HG03196 (cell line): Measurements from ENCODE around the gene PTPRO.

ENCODE experiments used
- ATAC-seq: cut with Tn5 transposase; IDR thresholded peaks from one replicate; pipeline ENCODE4 v1.9.1; 2021; ENCODE audit not compliant: unreplicated experiment

The PTPRO gene

GRCh38 chr12:15443611-15444010, 121.3 kb downstream of the PTPRO start:
- ATAC-seq: no peak

- ATAC-seq: no peak
Observed at GRCh38 chr12:15444523-15444922, 122.2 kb downstream of the PTPRO start.

- no peak for ATAC-seq
Observed at GRCh38 chr12:15446807-15447206, 124.5 kb downstream of the PTPRO start.

- no peak for ATAC-seq
Observed at GRCh38 chr12:15453613-15454012, 131.3 kb downstream of the PTPRO start.

GRCh38 chr12:15458008-15458407, 135.7 kb downstream of the PTPRO start:
- ATAC-seq: no peak

- ATAC-seq: no peak
Observed at GRCh38 chr12:15468911-15469310, 146.6 kb downstream of the PTPRO start.

- ATAC-seq: no peak
Observed at GRCh38 chr12:15469356-15469755, 147.0 kb downstream of the PTPRO start.

GRCh38 chr12:15472036-15472435, 149.7 kb downstream of the PTPRO start:
- ATAC-seq: no peak

- ATAC-seq: no peak
Observed at GRCh38 chr12:15474766-15475165, 152.5 kb downstream of the PTPRO start.

GRCh38 chr12:15477761-15478160, 155.5 kb downstream of the PTPRO start:
- ATAC-seq: no peak

- no peak for ATAC-seq
Observed at GRCh38 chr12:15481846-15482245, 159.5 kb downstream of the PTPRO start.

- ATAC-seq: no peak
Observed at GRCh38 chr12:15485466-15485865, 163.2 kb downstream of the PTPRO start.

GRCh38 chr12:15486859-15487258, 164.6 kb downstream of the PTPRO start:
- ATAC-seq: no peak

- no peak for ATAC-seq
Observed at GRCh38 chr12:15488481-15488880, 166.2 kb downstream of the PTPRO start.

- ATAC-seq: no peak
Observed at GRCh38 chr12:15494329-15495046, 172.2 kb downstream of the PTPRO start.

- no peak for ATAC-seq
Observed at GRCh38 chr12:15495746-15496145, 173.4 kb downstream of the PTPRO start.

- no peak for ATAC-seq
Observed at GRCh38 chr12:15496738-15497137, 174.4 kb downstream of the PTPRO start.

GRCh38 chr12:15497671-15498292, 175.5 kb downstream of the PTPRO start:
- ATAC-seq: no peak

- ATAC-seq: no peak
Observed at GRCh38 chr12:15502211-15502610, 179.9 kb downstream of the PTPRO start.

- ATAC-seq: no peak
Observed at GRCh38 chr12:15505616-15506015, 183.3 kb downstream of the PTPRO start.

GRCh38 chr12:15515010-15515409, 192.7 kb downstream of the PTPRO start:
- no peak for ATAC-seq

- ATAC-seq: no peak
Observed at GRCh38 chr12:15520083-15520482, 197.8 kb downstream of the PTPRO start.

GRCh38 chr12:15520844-15521243, 198.5 kb downstream of the PTPRO start:
- ATAC-seq: no peak
